UCSD-AML1 (cell line): Measurements from ENCODE around the gene LIF.

ENCODE experiments used
- DNase-seq: peaks from one replicate; lab custom pipeline; 2025; ENCODE audit not compliant: unreplicated experiment; lab: John Stamatoyannopoulos, UW

Gene LIF

DNA sequence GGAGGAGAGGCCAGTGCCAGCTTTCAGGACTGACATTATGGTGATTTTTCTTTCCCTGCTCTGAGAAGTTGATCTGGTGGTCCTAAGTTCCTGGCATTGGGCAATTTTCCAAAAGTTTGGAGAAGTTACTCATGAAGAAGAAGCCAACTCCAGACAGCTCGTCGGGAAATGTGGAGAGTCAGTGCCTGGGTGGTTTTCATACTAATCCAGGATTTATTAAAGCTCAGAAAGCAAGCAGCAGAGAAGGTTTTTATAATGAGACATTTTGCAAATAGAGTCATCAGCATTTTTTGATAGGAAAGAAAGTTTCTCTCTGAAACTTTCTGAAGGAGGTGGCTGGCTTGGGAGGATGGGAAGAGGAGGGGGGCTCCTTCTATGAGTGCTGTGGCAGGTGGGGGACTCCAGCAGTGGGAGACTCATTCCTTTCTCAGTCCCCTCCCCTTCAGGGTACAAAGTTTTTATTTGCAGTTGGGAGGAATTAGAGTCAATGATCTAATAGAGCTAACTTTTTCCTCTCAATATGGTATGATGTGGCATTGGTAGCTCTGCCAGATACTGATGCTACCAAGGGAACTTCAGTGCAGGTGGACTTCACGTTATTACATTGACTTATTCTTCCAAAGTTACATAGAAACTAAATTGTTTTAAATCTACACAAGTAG lies 55.4 kb downstream of the LIF start:
- no peak for DNase-seq

DNA sequence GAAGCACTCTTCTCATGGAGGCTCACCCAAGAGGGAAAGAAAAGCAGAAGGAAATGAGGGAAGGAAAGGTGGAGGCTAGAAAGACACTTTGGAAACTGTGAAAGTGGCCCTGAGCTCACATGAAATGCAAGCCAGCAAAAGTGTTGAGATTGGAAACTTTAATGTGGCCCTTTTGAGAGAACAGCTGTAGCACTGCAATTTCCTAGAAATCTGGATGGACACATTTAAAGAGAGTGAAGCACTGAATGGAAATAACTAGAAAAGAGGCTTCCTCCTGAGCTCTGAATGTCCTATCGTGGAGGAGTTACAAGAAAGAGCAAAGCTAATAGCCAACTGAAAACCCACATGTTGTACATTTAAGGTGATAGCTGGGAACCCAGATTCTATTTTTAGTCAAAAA lies 56.0 kb downstream of the LIF start:
- DNase-seq: no peak
